Activated CD4-positive, alpha-beta T cell treated with anti-CD3 and anti-CD28 coated beads, Interleukin-2, amount 50 U/mL, for 16 hours (primary cell): Measurements from ENCODE around the gene BABAM2.
"Not testable (repeated sequence)": the region's sequence is repeated elsewhere in the genome, so short reads cannot be mapped to it uniquely, and the experiment has no call there.

Experiments
- DNase-seq: peaks from one replicate; pipeline ENCODE4 v3.0.0-alpha.2; 2020

BABAM2 gene

GRCh38 chr2:28084564-28084963 lies 194.0 kb downstream of the BABAM2 start:
- no peak for DNase-seq

GRCh38 chr2:28085201-28085600 lies 194.7 kb downstream of the BABAM2 start:
- no peak for DNase-seq

GRCh38 chr2:28086611-28087010 lies 196.1 kb downstream of the BABAM2 start:
- no peak for DNase-seq

- no peak for DNase-seq
Observed at GRCh38 chr2:28088970-28089369, 198.4 kb downstream of the BABAM2 start.

GRCh38 chr2:28089486-28089885 lies 199.0 kb downstream of the BABAM2 start:
- no peak for DNase-seq

- no peak for DNase-seq
Observed at GRCh38 chr2:28093308-28093707, 202.8 kb downstream of the BABAM2 start.

GRCh38 chr2:28093768-28094167 lies 203.2 kb downstream of the BABAM2 start:
- no peak for DNase-seq

- DNase-seq: no peak
Observed at GRCh38 chr2:28094739-28095138, 204.2 kb downstream of the BABAM2 start.

- no peak for DNase-seq
Observed at GRCh38 chr2:28095622-28096021, 205.1 kb downstream of the BABAM2 start.

GRCh38 chr2:28096421-28096820 lies 205.9 kb downstream of the BABAM2 start:
- DNase-seq: no peak

- no peak for DNase-seq
Observed at GRCh38 chr2:28098501-28099225, 208.1 kb downstream of the BABAM2 start.

- DNase-seq: no peak
Observed at GRCh38 chr2:28101123-28101522, 210.6 kb downstream of the BABAM2 start.

- no peak for DNase-seq
Observed at GRCh38 chr2:28101892-28102291, 211.4 kb downstream of the BABAM2 start.

- DNase-seq: no peak
Observed at GRCh38 chr2:28102455-28102874, 211.9 kb downstream of the BABAM2 start.

- no peak for DNase-seq
Observed at GRCh38 chr2:28103611-28104010, 213.1 kb downstream of the BABAM2 start.

- no peak for DNase-seq
Observed at GRCh38 chr2:28108143-28108542, 217.6 kb downstream of the BABAM2 start.

- not testable (repeated sequence) for DNase-seq
Observed at GRCh38 chr2:28113771-28114170, 223.2 kb downstream of the BABAM2 start.

GRCh38 chr2:28117104-28117596 lies 226.6 kb downstream of the BABAM2 start:
- DNase-seq: no peak

GRCh38 chr2:28119631-28120030 lies 229.1 kb downstream of the BABAM2 start:
- no peak for DNase-seq

- DNase-seq: no peak
Observed at GRCh38 chr2:28128281-28128950, 237.9 kb downstream of the BABAM2 start.

- DNase-seq: no peak
Observed at GRCh38 chr2:28129955-28130695, 239.6 kb downstream of the BABAM2 start.

- DNase-seq: no peak
Observed at GRCh38 chr2:28133778-28134177, 243.2 kb downstream of the BABAM2 start.

- DNase-seq: no peak
Observed at GRCh38 chr2:28134262-28134812, 243.8 kb downstream of the BABAM2 start.
